Measurements from ENCODE around the gene RAMACL. TPM values are rescaled to one million over a fixed set of nuclear protein-coding genes. Genes with fewer than 3 reads are reported as not detected.

RAMACL gene
- total RNA-seq, 1 donor from 2014 or later = not detected

DNA sequence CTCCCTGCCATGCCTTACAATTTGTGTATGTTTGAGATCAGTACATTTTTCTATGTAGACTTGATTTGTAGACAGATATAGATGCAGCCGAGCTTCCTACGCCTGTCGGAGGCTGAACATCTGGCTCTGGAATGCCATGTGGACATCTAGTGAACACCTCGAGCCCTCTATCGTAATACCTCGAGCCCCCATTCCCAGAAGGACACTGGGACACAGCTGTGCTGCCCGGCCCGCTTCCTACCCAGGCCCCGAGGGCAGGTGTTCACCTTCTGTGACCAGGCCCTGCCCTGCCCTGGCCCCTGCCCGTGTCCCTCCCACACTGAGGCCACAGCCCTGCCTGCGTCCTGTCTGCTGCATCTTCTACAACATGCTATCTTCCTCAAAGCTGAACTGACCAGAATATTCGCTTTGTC, 27.7 kb upstream of the RAMACL start:
- intact Hi-C loops (cut with micrococcal nuclease) = no loop called here
- Mint-ChIP-seq H3K27ac (no peak overlapping the region), H3K36me3 (ENCODE audit: low read depth) (no peaks in the 10 kb centered on the region), H3K4me1 (ENCODE audit: low read depth) (no peaks in the 10 kb centered on the region), H3K4me3 (ENCODE audit: low read depth) (no peak overlapping the region), H3K27me3 (ENCODE audit: low read depth) (no peaks in the 10 kb centered on the region), H3K9me3 (no peaks in the 10 kb centered on the region)
- no peak for DNase-seq (ENCODE audit: low spot score)

DNA sequence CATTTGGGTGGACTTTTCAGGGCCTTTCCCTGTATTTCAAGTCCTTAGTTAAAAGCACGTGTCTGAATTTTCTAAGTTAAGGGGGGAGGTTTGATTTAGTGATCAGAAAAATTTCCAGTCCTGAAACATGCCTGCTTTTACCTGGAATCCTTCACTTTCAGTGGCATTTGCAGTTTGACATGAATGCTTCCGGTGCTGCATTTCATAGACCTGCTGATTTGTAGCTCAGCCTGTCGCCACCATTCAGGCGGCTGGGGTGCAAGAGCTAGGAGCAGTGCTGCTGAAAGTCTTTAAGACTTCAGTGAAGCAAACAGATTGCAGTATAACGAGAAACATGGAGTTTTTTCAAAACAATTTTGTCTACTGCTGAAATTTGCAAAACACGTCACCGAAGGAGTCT, 26.5 kb upstream of the RAMACL start:
- H3K27ac Mint-ChIP-seq = no peak overlapping the region
- H3K36me3 Mint-ChIP-seq (ENCODE audit: low read depth) = no peaks in the 10 kb centered on the region
- no peak for DNase-seq (ENCODE audit: low spot score)
- no peaks in the 10 kb centered on the region for H3K4me1 Mint-ChIP-seq (ENCODE audit: low read depth)
- H3K27me3 Mint-ChIP-seq (ENCODE audit: low read depth) = no peaks in the 10 kb centered on the region
- no peaks in the 10 kb centered on the region for H3K9me3 Mint-ChIP-seq
- intact Hi-C loops (cut with micrococcal nuclease) = no loop called here
- no peak overlapping the region for H3K4me3 Mint-ChIP-seq (ENCODE audit: low read depth)

DNA sequence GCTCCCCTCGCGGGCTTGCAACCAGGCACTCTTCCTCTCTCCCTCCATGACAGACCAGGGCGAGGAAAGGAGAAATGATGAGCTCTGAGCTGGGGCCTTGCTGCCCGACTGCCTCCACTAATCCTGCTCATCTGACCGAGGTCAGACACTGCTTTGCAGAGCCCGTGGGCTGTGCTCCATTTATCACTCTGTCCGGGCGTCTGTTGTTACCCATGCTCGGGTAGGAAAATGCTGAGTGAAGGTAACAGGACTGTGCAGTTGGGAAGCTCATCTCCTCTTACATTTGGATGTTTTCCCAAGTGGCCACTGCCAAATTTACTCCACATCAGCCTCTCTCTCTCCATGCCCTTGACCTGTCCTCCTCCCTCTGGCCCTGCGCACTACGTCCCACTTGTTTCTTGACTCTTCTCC, 26.0 kb upstream of the RAMACL start:
- Mint-ChIP-seq H3K4me3 (ENCODE audit: low read depth) (no peak overlapping the region), H3K9me3 (no peaks in the 10 kb centered on the region), H3K4me1 (ENCODE audit: low read depth) (no peaks in the 10 kb centered on the region), H3K27ac (no peak overlapping the region), H3K36me3 (ENCODE audit: low read depth) (no peaks in the 10 kb centered on the region), H3K27me3 (ENCODE audit: low read depth) (no peaks in the 10 kb centered on the region)
- DNase-seq (ENCODE audit: low spot score) = no peak
- intact Hi-C loops (cut with micrococcal nuclease) = no loop called here

DNA sequence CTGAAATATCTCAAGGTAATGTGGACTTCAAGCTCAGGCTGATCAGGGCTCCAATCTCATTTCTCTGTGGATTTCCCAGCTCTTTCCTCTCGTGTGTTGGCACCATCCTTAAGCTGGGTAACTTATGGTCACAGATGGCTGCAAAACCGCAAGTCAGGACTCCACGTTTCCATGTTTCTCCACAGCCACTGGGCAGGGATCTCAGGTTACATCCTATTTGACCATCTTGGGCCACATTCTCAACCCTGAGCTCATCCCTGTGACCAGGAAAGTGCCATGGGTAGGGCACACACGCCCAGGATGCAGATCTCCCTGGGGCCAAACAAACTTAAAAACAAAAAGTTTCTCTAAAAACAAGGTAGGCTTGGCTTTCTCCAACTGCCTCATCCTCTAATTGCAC, 25.2 kb upstream of the RAMACL start:
- intact Hi-C loops (cut with micrococcal nuclease) = no loop called here
- H3K9me3 Mint-ChIP-seq = no peaks in the 10 kb centered on the region
- H3K27ac Mint-ChIP-seq = no peak overlapping the region
- H3K4me3 Mint-ChIP-seq (ENCODE audit: low read depth) = no peak overlapping the region
- H3K36me3 Mint-ChIP-seq (ENCODE audit: low read depth) = no peaks in the 10 kb centered on the region
- no peaks in the 10 kb centered on the region for H3K27me3 Mint-ChIP-seq (ENCODE audit: low read depth)
- no peak for DNase-seq (ENCODE audit: low spot score)
- H3K4me1 Mint-ChIP-seq (ENCODE audit: low read depth) = no peaks in the 10 kb centered on the region

DNA sequence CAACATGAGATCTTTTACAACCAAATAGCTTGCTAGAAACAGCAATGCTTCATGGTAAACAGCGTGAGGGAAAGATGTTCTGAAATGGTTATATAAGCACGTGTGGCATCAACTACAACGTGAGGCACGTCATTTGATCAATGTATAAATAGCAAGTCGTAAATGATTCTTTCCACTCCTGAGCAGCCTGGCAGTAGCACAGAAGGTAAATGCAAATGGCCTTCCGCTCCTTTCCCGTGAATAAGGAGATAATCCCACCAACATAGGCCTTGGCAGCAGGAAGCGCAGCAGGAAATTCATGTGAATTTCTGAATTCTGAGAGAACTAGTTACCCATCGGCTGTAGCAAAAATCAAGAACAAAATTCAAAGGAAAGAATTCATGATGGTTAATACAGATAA, 23.6 kb upstream of the RAMACL start:
- intact Hi-C loops (cut with micrococcal nuclease) = no loop called here
- no peak for DNase-seq (ENCODE audit: low spot score)
- H3K9me3 Mint-ChIP-seq = no peaks in the 10 kb centered on the region
- no peaks in the 10 kb centered on the region for H3K36me3 Mint-ChIP-seq (ENCODE audit: low read depth)
- no peaks in the 10 kb centered on the region for H3K4me1 Mint-ChIP-seq (ENCODE audit: low read depth)
- H3K27me3 Mint-ChIP-seq (ENCODE audit: low read depth) = no peaks in the 10 kb centered on the region
- H3K27ac Mint-ChIP-seq = no peak overlapping the region
- H3K4me3 Mint-ChIP-seq (ENCODE audit: low read depth) = no peak overlapping the region

DNA sequence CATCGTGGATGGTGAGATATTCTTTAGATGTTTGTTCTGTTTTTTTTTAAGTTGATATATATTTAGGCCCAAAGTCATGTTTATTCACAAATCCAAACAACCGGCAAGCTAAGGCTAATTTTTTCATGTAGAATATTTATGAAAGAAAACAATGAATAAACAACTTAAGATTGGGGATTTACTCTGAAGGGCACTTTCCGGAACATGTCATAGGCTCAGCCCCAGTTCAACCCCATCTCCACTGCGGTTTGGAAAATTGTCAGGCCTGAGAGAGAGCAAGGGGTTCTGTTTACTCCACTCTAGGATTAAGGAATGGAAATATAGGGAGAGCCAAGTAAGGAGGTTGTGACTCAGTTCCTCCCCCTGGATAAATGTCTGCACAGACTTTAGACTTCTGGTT, 22.3 kb upstream of the RAMACL start:
- no peak for DNase-seq (ENCODE audit: low spot score)
- H3K36me3 Mint-ChIP-seq (ENCODE audit: low read depth) = no peaks in the 10 kb centered on the region
- no peaks in the 10 kb centered on the region for H3K4me1 Mint-ChIP-seq (ENCODE audit: low read depth)
- intact Hi-C loops (cut with micrococcal nuclease) = no loop called here
- H3K27ac Mint-ChIP-seq = no peak overlapping the region
- H3K9me3 Mint-ChIP-seq = no peaks in the 10 kb centered on the region
- no peaks in the 10 kb centered on the region for H3K27me3 Mint-ChIP-seq (ENCODE audit: low read depth)
- H3K4me3 Mint-ChIP-seq (ENCODE audit: low read depth) = no peak overlapping the region

DNA sequence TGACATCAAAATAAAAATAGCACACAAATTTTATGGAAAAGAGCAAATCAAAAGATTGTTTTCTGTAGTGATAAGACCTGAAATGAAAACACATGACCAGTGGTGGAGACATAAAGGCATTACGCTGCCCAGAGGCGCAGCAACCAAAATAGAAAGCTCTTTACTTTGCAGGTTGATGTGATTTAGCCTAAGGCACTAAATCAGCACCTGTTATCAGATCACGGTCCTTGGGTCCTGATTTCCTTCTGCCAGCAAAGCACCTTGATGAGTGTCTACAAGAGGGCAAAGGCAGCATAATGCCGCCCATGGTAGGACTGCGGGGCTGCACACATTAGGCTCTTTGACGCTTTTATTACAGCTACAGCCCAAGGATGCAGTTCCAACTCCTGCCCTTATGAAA, 19.3 kb upstream of the RAMACL start:
- H3K36me3 Mint-ChIP-seq (ENCODE audit: low read depth) = no peaks in the 10 kb centered on the region
- H3K27ac Mint-ChIP-seq = no peak overlapping the region
- intact Hi-C loops (cut with micrococcal nuclease) = no loop called here
- no peak for DNase-seq (ENCODE audit: low spot score)
- H3K4me1 Mint-ChIP-seq (ENCODE audit: low read depth) = peaks cover 2% of the 10 kb centered on the region
- peaks cover 1% of the 10 kb centered on the region for H3K27me3 Mint-ChIP-seq (ENCODE audit: low read depth)
- H3K9me3 Mint-ChIP-seq = no peaks in the 10 kb centered on the region
- no peak overlapping the region for H3K4me3 Mint-ChIP-seq (ENCODE audit: low read depth)

DNA sequence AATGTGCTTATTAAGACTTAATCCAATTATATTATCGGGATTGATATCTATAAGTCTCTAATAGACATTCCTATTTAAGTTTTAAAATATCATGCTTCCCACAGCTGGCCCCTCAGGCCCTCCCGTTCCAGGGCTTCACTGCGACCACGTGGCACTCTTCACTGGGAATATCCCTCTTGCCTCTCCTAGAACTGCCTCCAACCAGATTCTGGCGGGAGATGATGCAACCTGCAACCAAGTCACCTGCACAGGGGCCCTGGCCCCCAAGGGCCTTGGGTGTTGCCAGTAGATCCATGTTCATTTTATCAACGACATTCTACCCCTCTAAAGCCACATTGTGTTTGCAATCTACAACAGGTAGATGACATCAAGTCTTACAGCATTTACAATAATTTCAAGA, 18.4 kb upstream of the RAMACL start:
- H3K9me3 Mint-ChIP-seq = no peaks in the 10 kb centered on the region
- no peak overlapping the region for H3K4me3 Mint-ChIP-seq (ENCODE audit: low read depth)
- no peak overlapping the region for H3K27ac Mint-ChIP-seq
- intact Hi-C loops (cut with micrococcal nuclease) = no loop called here
- H3K4me1 Mint-ChIP-seq (ENCODE audit: low read depth) = peaks cover 3% of the 10 kb centered on the region
- H3K36me3 Mint-ChIP-seq (ENCODE audit: low read depth) = no peaks in the 10 kb centered on the region
- H3K27me3 Mint-ChIP-seq (ENCODE audit: low read depth) = peaks cover 1% of the 10 kb centered on the region
- no peak for DNase-seq (ENCODE audit: low spot score)

DNA sequence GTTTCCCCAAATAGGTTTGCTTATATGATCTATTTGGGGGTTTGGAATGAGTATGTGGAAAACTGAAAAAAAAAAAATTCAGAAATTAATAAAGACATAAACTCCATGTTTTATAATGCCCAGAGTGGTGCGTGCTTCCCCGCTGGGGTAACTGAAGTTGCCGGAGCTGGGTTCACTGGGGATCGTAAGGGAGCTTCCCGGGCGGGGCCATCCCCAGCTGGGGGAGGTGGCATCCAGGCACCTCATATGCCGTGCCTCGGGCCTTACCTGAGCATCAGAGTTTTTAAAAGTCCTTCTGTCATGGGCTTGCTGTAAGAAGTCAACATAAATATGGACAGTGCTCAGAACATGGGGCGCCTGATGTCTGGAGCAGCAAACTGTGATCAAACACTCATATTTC, 17.9 kb upstream of the RAMACL start:
- no peak for DNase-seq (ENCODE audit: low spot score)
- no peaks in the 10 kb centered on the region for H3K9me3 Mint-ChIP-seq
- H3K27me3 Mint-ChIP-seq (ENCODE audit: low read depth) = peaks cover 1% of the 10 kb centered on the region
- intact Hi-C loops (cut with micrococcal nuclease) = no loop called here
- H3K27ac Mint-ChIP-seq = no peak overlapping the region
- H3K4me3 Mint-ChIP-seq (ENCODE audit: low read depth) = no peak overlapping the region
- peaks cover 3% of the 10 kb centered on the region for H3K4me1 Mint-ChIP-seq (ENCODE audit: low read depth)
- H3K36me3 Mint-ChIP-seq (ENCODE audit: low read depth) = no peaks in the 10 kb centered on the region

DNA sequence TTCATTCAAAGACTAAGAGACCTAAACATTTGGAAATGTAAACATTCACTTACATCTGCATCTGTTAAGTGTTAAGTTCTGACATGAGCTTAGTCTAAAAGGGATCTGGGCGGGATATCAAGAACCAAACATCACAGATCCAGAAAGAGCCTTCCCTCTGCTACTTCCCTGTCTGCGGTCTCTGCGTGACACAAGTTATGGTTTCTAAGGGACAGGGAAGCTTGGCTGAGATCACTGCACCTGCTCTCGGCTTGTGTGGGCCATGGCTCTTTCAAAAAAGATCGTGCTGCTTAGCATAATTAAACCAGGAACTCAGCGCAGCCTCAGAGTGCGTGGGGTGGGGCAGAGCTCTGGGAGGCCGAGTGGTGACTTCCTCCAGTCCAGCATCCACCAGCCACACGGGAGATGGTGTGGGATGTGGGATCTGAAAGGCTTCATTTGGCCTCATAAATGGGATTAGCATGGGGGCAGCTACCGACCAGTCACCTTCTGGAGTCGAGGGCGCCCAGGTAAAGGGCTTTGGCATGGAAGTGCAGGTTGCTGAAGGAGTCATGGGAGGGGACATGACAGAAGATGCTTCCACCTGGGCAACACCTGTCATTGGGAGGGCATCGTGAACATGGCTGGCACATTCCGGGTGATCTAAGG, 16.7 kb upstream of the RAMACL start:
- no peaks in the 10 kb centered on the region for H3K9me3 Mint-ChIP-seq
- H3K27ac Mint-ChIP-seq = no peak overlapping the region
- H3K4me1 Mint-ChIP-seq (ENCODE audit: low read depth) = peaks cover 3% of the 10 kb centered on the region
- intact Hi-C loops (cut with micrococcal nuclease) = no loop called here
- H3K4me3 Mint-ChIP-seq (ENCODE audit: low read depth) = no peak overlapping the region
- H3K36me3 Mint-ChIP-seq (ENCODE audit: low read depth) = no peaks in the 10 kb centered on the region
- DNase-seq (ENCODE audit: low spot score) = no peak
- peaks cover 1% of the 10 kb centered on the region for H3K27me3 Mint-ChIP-seq (ENCODE audit: low read depth)

DNA sequence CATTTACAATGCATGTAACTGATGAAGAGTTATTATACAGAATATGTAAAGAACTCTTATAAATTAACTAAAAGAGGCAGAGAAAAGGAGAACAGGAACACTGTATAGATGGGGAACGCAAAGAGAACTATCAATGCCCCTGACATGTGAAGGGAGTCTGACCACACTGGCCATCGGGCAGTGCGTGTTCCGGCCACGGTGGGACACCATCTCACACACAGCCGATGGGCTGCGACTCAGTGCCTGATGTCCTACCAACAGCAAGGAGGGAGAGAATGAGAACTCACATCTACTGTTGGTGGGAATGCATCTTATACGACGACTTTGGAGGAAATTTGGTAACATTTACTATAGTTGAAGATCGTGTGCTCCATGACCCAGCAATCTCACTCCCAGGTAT, 15.5 kb upstream of the RAMACL start:
- intact Hi-C loops (cut with micrococcal nuclease) = no loop called here

DNA sequence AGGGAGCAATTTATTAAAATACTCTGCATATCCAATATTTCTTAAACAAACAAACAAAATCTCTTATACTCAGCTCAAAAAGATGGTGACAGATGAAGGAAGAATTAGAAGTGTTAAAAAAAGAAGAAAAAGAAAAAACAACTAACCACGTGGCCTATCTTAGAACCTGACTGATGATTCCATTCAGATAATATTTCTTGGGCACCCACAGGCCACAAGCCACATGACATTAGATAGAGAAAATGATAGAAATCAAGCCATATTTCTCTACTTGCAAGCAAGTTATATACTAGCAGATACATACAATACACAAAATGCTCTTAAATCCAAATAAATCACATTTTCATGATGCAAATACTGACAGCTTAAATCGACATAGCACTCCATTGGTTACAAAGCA, 14.5 kb upstream of the RAMACL start:
- Mint-ChIP-seq H3K4me3 (ENCODE audit: low read depth) (no peak overlapping the region), H3K4me1 (ENCODE audit: low read depth) (peaks cover 3% of the 10 kb centered on the region), H3K9me3 (no peaks in the 10 kb centered on the region), H3K36me3 (ENCODE audit: low read depth) (no peaks in the 10 kb centered on the region), H3K27ac (no peak overlapping the region), H3K27me3 (ENCODE audit: low read depth) (peaks cover 1% of the 10 kb centered on the region)
- intact Hi-C loops (cut with micrococcal nuclease) = no loop called here
- DNase-seq (ENCODE audit: low spot score) = no peak

More for the DNA sequence above, 15.5 kb upstream of the RAMACL start:
- Mint-ChIP-seq H3K27me3 (ENCODE audit: low read depth) (peaks cover 1% of the 10 kb centered on the region), H3K36me3 (ENCODE audit: low read depth) (no peaks in the 10 kb centered on the region), H3K4me3 (ENCODE audit: low read depth) (no peak overlapping the region), H3K27ac (no peak overlapping the region), H3K9me3 (no peaks in the 10 kb centered on the region), H3K4me1 (ENCODE audit: low read depth) (peaks cover 3% of the 10 kb centered on the region)
- no peak for DNase-seq (ENCODE audit: low spot score)

DNA sequence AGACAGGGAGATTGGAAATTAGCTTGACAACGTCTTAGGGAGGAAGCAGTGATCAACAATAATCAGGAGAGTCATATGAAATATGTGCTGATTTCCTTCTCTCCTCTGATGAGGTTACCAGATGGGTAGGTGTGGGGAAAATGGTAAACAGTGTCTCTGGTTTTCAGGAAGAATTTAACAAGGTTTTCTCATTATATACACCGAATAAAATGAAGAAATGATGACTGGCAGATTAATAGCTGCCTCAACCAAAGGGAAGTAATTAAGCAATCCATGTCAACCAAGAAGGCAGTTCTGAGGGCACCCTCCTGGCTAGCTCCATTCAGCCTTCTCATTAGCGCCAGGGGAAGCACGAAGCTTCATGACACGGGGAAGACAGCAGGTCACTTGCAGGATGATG, 12.7 kb upstream of the RAMACL start:
- Mint-ChIP-seq H3K9me3 (no peaks in the 10 kb centered on the region), H3K4me3 (ENCODE audit: low read depth) (no peak overlapping the region), H3K36me3 (ENCODE audit: low read depth) (no peaks in the 10 kb centered on the region), H3K4me1 (ENCODE audit: low read depth) (peaks cover 3% of the 10 kb centered on the region), H3K27ac (no peak overlapping the region), H3K27me3 (ENCODE audit: low read depth) (peaks cover 3% of the 10 kb centered on the region)
- DNase-seq (ENCODE audit: low spot score) = no peak
- intact Hi-C loops (cut with micrococcal nuclease) = no loop called here
